Measurements from ENCODE around the gene FOXP4. TPM values are rescaled to one million over a fixed set of nuclear protein-coding genes. Genes with fewer than 3 reads are reported as not detected.

Gene FOXP4
- polyA plus RNA-seq, 1 donor: 129 TPM

GRCh38 chr6:41584205-41584604, 38.0 kb downstream of the FOXP4 start:
- peak overlapping the region; percentile 64 for H3K27ac ChIP-seq (ENCODE audit: low read length)
- no peaks in the 10 kb centered on the region for H3K27me3 ChIP-seq (ENCODE audit: control insufficient read depth, insufficient read depth, low read length)
- H3K4me3 ChIP-seq (ENCODE audit: low read length): no peak overlapping the region
- DNase-seq: no peak
- peaks cover 96% of the 10 kb centered on the region for H3K4me1 ChIP-seq (ENCODE audit: control insufficient read depth, insufficient read depth, low read length)
- no CpG with 5 or more reads among the region's 6 CpGs for WGBS (ENCODE audit: insufficient coverage, low lambda C conversion rate)
- no peaks in the 10 kb centered on the region for H3K9me3 ChIP-seq (ENCODE audit: control insufficient read depth, low read depth, low read length)
- peaks cover 88% of the 10 kb centered on the region for H3K36me3 ChIP-seq (ENCODE audit: control insufficient read depth, insufficient read depth, low read length)

- WGBS (ENCODE audit: insufficient coverage, low lambda C conversion rate): no CpG with 5 or more reads among the region's 11 CpGs
- peak overlapping the region; percentile 69 for H3K27ac ChIP-seq (ENCODE audit: low read length)
- H3K27me3 ChIP-seq (ENCODE audit: control insufficient read depth, insufficient read depth, low read length): no peaks in the 10 kb centered on the region
- peak; percentile 93 to 98 for DNase-seq
- H3K9me3 ChIP-seq (ENCODE audit: control insufficient read depth, low read depth, low read length): no peaks in the 10 kb centered on the region
- H3K36me3 ChIP-seq (ENCODE audit: control insufficient read depth, insufficient read depth, low read length): peaks cover 90% of the 10 kb centered on the region
- peaks cover 94% of the 10 kb centered on the region for H3K4me1 ChIP-seq (ENCODE audit: control insufficient read depth, insufficient read depth, low read length)
- H3K4me3 ChIP-seq (ENCODE audit: low read length): no peak overlapping the region
Measured at GRCh38 chr6:41584668-41585205, 38.6 kb downstream of the FOXP4 start.

GRCh38 chr6:41585605-41586004, 39.4 kb downstream of the FOXP4 start:
- DNase-seq: no peak
- no peaks in the 10 kb centered on the region for H3K9me3 ChIP-seq (ENCODE audit: control insufficient read depth, low read depth, low read length)
- WGBS (ENCODE audit: insufficient coverage, low lambda C conversion rate): no CpG with 5 or more reads among the region's 9 CpGs
- H3K4me3 ChIP-seq (ENCODE audit: low read length): no peak overlapping the region
- no peaks in the 10 kb centered on the region for H3K27me3 ChIP-seq (ENCODE audit: control insufficient read depth, insufficient read depth, low read length)
- peaks cover 98% of the 10 kb centered on the region for H3K4me1 ChIP-seq (ENCODE audit: control insufficient read depth, insufficient read depth, low read length)
- peak overlapping the region; percentile 69 for H3K27ac ChIP-seq (ENCODE audit: low read length)
- H3K36me3 ChIP-seq (ENCODE audit: control insufficient read depth, insufficient read depth, low read length): peaks cover 93% of the 10 kb centered on the region

GRCh38 chr6:41586252-41587007, 40.2 kb downstream of the FOXP4 start:
- peak overlapping the region; percentile 69 for H3K27ac ChIP-seq (ENCODE audit: low read length)
- DNase-seq: no peak

GRCh38 chr6:41587131-41587879, 41.1 kb downstream of the FOXP4 start:
- Histone ChIP-seq H3K9me3 (ENCODE audit: control insufficient read depth, low read depth, low read length) (no peaks in the 10 kb centered on the region), H3K4me1 (ENCODE audit: control insufficient read depth, insufficient read depth, low read length) (peaks cover 92% of the 10 kb centered on the region), H3K4me3 (ENCODE audit: low read length) (no peak overlapping the region), H3K27me3 (ENCODE audit: control insufficient read depth, insufficient read depth, low read length) (no peaks in the 10 kb centered on the region), H3K36me3 (ENCODE audit: control insufficient read depth, insufficient read depth, low read length) (peaks cover 89% of the 10 kb centered on the region), H3K27ac (ENCODE audit: low read length) (no peak overlapping the region)
- DNase-seq: no peak
- WGBS (ENCODE audit: insufficient coverage, low lambda C conversion rate): no CpG with 5 or more reads among the region's 26 CpGs

More at GRCh38 chr6:41586252-41587007, 40.2 kb downstream of the FOXP4 start:
- Histone ChIP-seq H3K9me3 (ENCODE audit: control insufficient read depth, low read depth, low read length) (no peaks in the 10 kb centered on the region), H3K4me3 (ENCODE audit: low read length) (no peak overlapping the region), H3K4me1 (ENCODE audit: control insufficient read depth, insufficient read depth, low read length) (peaks cover 96% of the 10 kb centered on the region), H3K36me3 (ENCODE audit: control insufficient read depth, insufficient read depth, low read length) (peaks cover 91% of the 10 kb centered on the region), H3K27me3 (ENCODE audit: control insufficient read depth, insufficient read depth, low read length) (no peaks in the 10 kb centered on the region)
- WGBS (ENCODE audit: insufficient coverage, low lambda C conversion rate): no CpG with 5 or more reads among the region's 28 CpGs

GRCh38 chr6:41588111-41588510, 41.9 kb downstream of the FOXP4 start:
- no peaks in the 10 kb centered on the region for H3K27me3 ChIP-seq (ENCODE audit: control insufficient read depth, insufficient read depth, low read length)
- 100% methylated on average over 1 of the region's 15 CpGs for WGBS (ENCODE audit: insufficient coverage, low lambda C conversion rate)
- no peak for DNase-seq
- peaks cover 89% of the 10 kb centered on the region for H3K36me3 ChIP-seq (ENCODE audit: control insufficient read depth, insufficient read depth, low read length)
- no peaks in the 10 kb centered on the region for H3K9me3 ChIP-seq (ENCODE audit: control insufficient read depth, low read depth, low read length)
- peaks cover 84% of the 10 kb centered on the region for H3K4me1 ChIP-seq (ENCODE audit: control insufficient read depth, insufficient read depth, low read length)
- H3K27ac ChIP-seq (ENCODE audit: low read length): no peak overlapping the region
- no peak overlapping the region for H3K4me3 ChIP-seq (ENCODE audit: low read length)

- Histone ChIP-seq H3K36me3 (ENCODE audit: control insufficient read depth, insufficient read depth, low read length) (peaks cover 88% of the 10 kb centered on the region), H3K4me1 (ENCODE audit: control insufficient read depth, insufficient read depth, low read length) (peaks cover 73% of the 10 kb centered on the region), H3K27me3 (ENCODE audit: control insufficient read depth, insufficient read depth, low read length) (no peaks in the 10 kb centered on the region), H3K9me3 (ENCODE audit: control insufficient read depth, low read depth, low read length) (no peaks in the 10 kb centered on the region), H3K27ac (ENCODE audit: low read length) (no peak overlapping the region), H3K4me3 (ENCODE audit: low read length) (no peak overlapping the region)
- WGBS (ENCODE audit: insufficient coverage, low lambda C conversion rate): no CpG with 5 or more reads among the region's 4 CpGs
- no peak for DNase-seq
Measured at GRCh38 chr6:41589223-41589622, 43.0 kb downstream of the FOXP4 start.

- Histone ChIP-seq H3K4me1 (ENCODE audit: control insufficient read depth, insufficient read depth, low read length) (peaks cover 66% of the 10 kb centered on the region), H3K36me3 (ENCODE audit: control insufficient read depth, insufficient read depth, low read length) (peaks cover 91% of the 10 kb centered on the region), H3K27ac (ENCODE audit: low read length) (peak overlapping the region; percentile 69), H3K4me3 (ENCODE audit: low read length) (no peak overlapping the region), H3K27me3 (ENCODE audit: control insufficient read depth, insufficient read depth, low read length) (no peaks in the 10 kb centered on the region), H3K9me3 (ENCODE audit: control insufficient read depth, low read depth, low read length) (no peaks in the 10 kb centered on the region)
- DNase-seq: no peak
- WGBS (ENCODE audit: insufficient coverage, low lambda C conversion rate): no CpG with 5 or more reads among the region's 39 CpGs
Measured at GRCh38 chr6:41589636-41590622, 43.7 kb downstream of the FOXP4 start.

GRCh38 chr6:41591122-41591521, 44.9 kb downstream of the FOXP4 start:
- WGBS (ENCODE audit: insufficient coverage, low lambda C conversion rate): no CpG with 5 or more reads among the region's 6 CpGs
- peak; percentile 81 to 92 for DNase-seq
- no peaks in the 10 kb centered on the region for H3K27me3 ChIP-seq (ENCODE audit: control insufficient read depth, insufficient read depth, low read length)
- peaks cover 54% of the 10 kb centered on the region for H3K4me1 ChIP-seq (ENCODE audit: control insufficient read depth, insufficient read depth, low read length)
- no peaks in the 10 kb centered on the region for H3K9me3 ChIP-seq (ENCODE audit: control insufficient read depth, low read depth, low read length)
- peaks cover 93% of the 10 kb centered on the region for H3K36me3 ChIP-seq (ENCODE audit: control insufficient read depth, insufficient read depth, low read length)
- H3K4me3 ChIP-seq (ENCODE audit: low read length): no peak overlapping the region
- peak overlapping the region; percentile 69 for H3K27ac ChIP-seq (ENCODE audit: low read length)

Data from large intestine (tissue), 3 donors.